ACC112 (cell line): ENCODE results near the gene ZNF154.
A peak's percentile ranks its signal among the peaks of the same experiment; 100 is the strongest.
"Not testable (repeated sequence)": the region's sequence is repeated elsewhere in the genome, so short reads cannot be mapped to it uniquely, and the experiment has no call there.

Experiments used
- H2AFZ ChIP-seq: fragments of 200-600 bp; sonication (generic); one replicate; pipeline ENCODE4 v1.6.0; 2017; ENCODE audit warnings: antibody characterized with exemption, low read length; ENCODE audit not compliant: unreplicated experiment
- H3K27ac ChIP-seq: fragments of 200-600 bp; sonication (generic); 2 replicates; pipeline ENCODE4 v1.5.1; 2014; ENCODE audit warnings: low read depth, mild to moderate bottlenecking, antibody characterized with exemption, low read length, moderate library complexity
- H3K27me3 ChIP-seq: fragments of 200-600 bp; sonication (generic); 2 replicates; pipeline ENCODE4 v1.6.1; 2014; ENCODE audit warnings: mild to moderate bottlenecking, antibody characterized with exemption, low read length, moderate library complexity, mixed read lengths; ENCODE audit not compliant: insufficient read depth
- H3K36me3 ChIP-seq: fragments of 200-600 bp; sonication (generic); 2 replicates; pipeline ENCODE4 v1.6.1; 2016; ENCODE audit warnings: mild to moderate bottlenecking, antibody characterized with exemption, low read length, moderate library complexity, mixed read lengths; ENCODE audit not compliant: insufficient read depth
- H3K4me1 ChIP-seq: fragments of 200-600 bp; sonication (generic); one replicate; pipeline ENCODE4 v1.6.1; 2016; ENCODE audit warnings: low read length, mixed read lengths; ENCODE audit not compliant: insufficient read depth, unreplicated experiment, control insufficient read depth
- H3K4me3 ChIP-seq: fragments of 200-600 bp; sonication (generic); 2 replicates; pipeline ENCODE4 v1.5.1; 2014; ENCODE audit warnings: mild to moderate bottlenecking, low read depth, low read length
- H3K79me2 ChIP-seq: fragments of 200-600 bp; sonication (generic); one replicate; pipeline ENCODE4 v1.6.0; 2016; ENCODE audit warnings: low read length; ENCODE audit not compliant: control insufficient read depth, unreplicated experiment, insufficient read depth

Gene ZNF154

GRCh38 chr19:57708641-57709361 lies at the start of gene ZNF154:
Gene ZNF154, minus strand, starts transcription at chr19:57709204. Its CDS starts 233 bp downstream, at chr19:57708971.
- peaks cover 5% of the 10 kb centered on the region for H3K4me1 ChIP-seq
- H3K36me3 ChIP-seq = peaks cover 5% of the 10 kb centered on the region; the same call in 1 of the 2 replicates
- no peak within 1 kb of the TSS for H3K27ac ChIP-seq
- H3K79me2 ChIP-seq = peaks cover 13% of the 10 kb centered on the region
- H3K27me3 ChIP-seq = no peaks in the 10 kb centered on the region
- peak within 1 kb of the TSS; percentile 88 for H2AFZ ChIP-seq
- H3K4me3 ChIP-seq = peak within 1 kb of the TSS; percentile 91

- Histone ChIP-seq H3K4me1 (no peaks in the 10 kb centered on the region), H3K4me3 (no peak overlapping the region), H3K27me3 (no peaks in the 10 kb centered on the region), H3K27ac (no peak overlapping the region), H2AFZ (no peak overlapping the region), H3K36me3 (peaks cover 44% of the 10 kb centered on the region), H3K79me2 (no peaks in the 10 kb centered on the region)
Measured at GRCh38 chr19:57757941-57758340, 48.9 kb upstream of the ZNF154 start.

DNA sequence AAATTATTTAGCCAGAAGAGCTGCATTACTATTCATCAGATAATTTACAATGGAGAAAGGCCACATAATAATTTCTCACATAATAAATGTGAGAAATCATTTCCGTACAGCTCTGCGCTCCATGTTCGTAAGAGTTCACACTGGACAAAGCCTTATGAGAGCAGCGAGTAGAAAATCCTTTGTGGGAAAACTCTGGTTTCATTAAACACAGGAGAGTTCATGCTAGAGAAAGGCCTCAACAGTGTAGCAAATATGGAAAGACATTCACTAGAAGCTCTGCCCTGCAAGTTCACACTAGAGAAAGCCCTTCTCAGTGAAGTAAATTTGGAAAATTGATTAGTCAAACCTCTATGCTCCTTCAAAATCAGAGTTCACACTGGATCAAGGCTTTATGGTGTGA lies 46.0 kb upstream of the ZNF154 start:
- no peaks in the 10 kb centered on the region for H3K4me1 ChIP-seq
- H3K27ac ChIP-seq = no peak overlapping the region
- no peak overlapping the region for H3K4me3 ChIP-seq
- H2AFZ ChIP-seq = no peak overlapping the region
- H3K27me3 ChIP-seq = no peaks in the 10 kb centered on the region
- H3K79me2 ChIP-seq = peaks cover 7% of the 10 kb centered on the region
- peaks cover 70% of the 10 kb centered on the region for H3K36me3 ChIP-seq

DNA sequence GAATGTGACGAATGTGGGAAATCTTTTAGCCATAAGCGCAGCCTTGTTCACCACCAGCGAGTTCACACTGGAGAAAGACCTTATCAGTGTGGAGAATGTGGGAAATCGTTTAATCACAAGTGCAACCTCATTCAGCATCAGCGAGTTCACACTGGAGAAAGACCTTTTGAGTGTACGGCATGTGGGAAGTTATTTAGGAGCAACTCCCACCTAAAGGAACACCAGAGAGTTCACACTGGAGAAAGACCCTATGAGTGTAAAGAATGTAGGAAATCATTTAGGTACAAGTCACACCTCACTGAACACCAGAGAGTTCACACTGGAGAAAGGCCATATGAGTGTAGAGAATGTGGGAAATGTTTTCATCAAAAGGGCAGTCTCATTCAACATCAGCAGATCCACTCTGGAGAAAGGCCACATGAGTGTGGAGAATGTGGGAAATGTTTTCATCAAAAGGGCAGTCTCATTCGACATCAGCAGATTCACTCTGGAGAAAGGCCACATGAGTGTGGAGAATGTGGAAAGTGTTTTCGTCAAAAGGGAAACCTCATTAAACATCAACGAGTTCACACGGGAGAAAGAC lies 45.2 kb upstream of the ZNF154 start:
- no peaks in the 10 kb centered on the region for H3K4me1 ChIP-seq
- H2AFZ ChIP-seq = no peak overlapping the region
- H3K4me3 ChIP-seq = no peak overlapping the region
- H3K79me2 ChIP-seq = peaks cover 16% of the 10 kb centered on the region
- no peaks in the 10 kb centered on the region for H3K27me3 ChIP-seq
- H3K36me3 ChIP-seq = peaks cover 79% of the 10 kb centered on the region
- H3K27ac ChIP-seq = no peak overlapping the region

DNA sequence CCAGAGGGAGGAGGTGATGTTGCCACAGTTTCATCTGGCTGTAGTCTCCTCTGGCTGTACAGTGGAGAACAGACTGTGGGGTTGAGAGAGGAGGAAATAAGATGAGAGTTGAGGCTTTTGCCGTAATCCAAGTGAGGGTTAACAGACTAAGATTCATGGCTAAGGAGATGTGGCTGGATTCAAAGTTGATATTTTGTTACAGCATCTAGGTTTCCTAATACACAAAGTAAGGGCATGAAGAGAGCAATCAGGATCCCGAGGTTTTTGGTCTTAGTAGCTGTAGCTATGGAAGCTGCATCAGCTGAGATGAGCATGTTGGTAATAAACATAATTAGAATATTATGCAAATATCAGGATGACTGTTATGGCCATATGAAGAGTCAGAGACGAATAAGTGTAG lies 39.0 kb upstream of the ZNF154 start:
- H3K27ac ChIP-seq = no peak overlapping the region
- peaks cover 6% of the 10 kb centered on the region for H3K4me1 ChIP-seq
- no peaks in the 10 kb centered on the region for H3K27me3 ChIP-seq
- no peak overlapping the region for H2AFZ ChIP-seq
- peak overlapping the region; percentile 99 for H3K4me3 ChIP-seq
- peaks cover 48% of the 10 kb centered on the region for H3K36me3 ChIP-seq
- peaks cover 39% of the 10 kb centered on the region for H3K79me2 ChIP-seq

GRCh38 chr19:57747472-57747807 lies 38.4 kb upstream of the ZNF154 start:
- H3K27me3 ChIP-seq = no peaks in the 10 kb centered on the region
- peaks cover 42% of the 10 kb centered on the region for H3K36me3 ChIP-seq
- H3K79me2 ChIP-seq = peaks cover 39% of the 10 kb centered on the region
- H3K4me1 ChIP-seq = peaks cover 6% of the 10 kb centered on the region
- H3K4me3 ChIP-seq = peak overlapping the region; percentile 99
- H2AFZ ChIP-seq = peak overlapping the region; percentile 79
- no peak overlapping the region for H3K27ac ChIP-seq

- 0 out of 2 replicates have a peak within 1 kb of the TSS, but pooled peaks have one; percentile 10 for H3K27ac ChIP-seq
- H3K4me3 ChIP-seq = peak within 1 kb of the TSS; percentile 99
- H2AFZ ChIP-seq = peak within 1 kb of the TSS; percentile 79
- peaks cover 39% of the 10 kb centered on the region for H3K79me2 ChIP-seq
- H3K4me1 ChIP-seq = peaks cover 6% of the 10 kb centered on the region
- peaks cover 37% of the 10 kb centered on the region for H3K36me3 ChIP-seq
- no peaks in the 10 kb centered on the region for H3K27me3 ChIP-seq
Measured at GRCh38 chr19:57746580-57747471, 37.8 kb upstream of the ZNF154 start, which contains the start of gene ZNF776. Gene ZNF776, plus strand, starts transcription at chr19:57746815. Its CDS starts 244 bp downstream, at chr19:57747059.

DNA sequence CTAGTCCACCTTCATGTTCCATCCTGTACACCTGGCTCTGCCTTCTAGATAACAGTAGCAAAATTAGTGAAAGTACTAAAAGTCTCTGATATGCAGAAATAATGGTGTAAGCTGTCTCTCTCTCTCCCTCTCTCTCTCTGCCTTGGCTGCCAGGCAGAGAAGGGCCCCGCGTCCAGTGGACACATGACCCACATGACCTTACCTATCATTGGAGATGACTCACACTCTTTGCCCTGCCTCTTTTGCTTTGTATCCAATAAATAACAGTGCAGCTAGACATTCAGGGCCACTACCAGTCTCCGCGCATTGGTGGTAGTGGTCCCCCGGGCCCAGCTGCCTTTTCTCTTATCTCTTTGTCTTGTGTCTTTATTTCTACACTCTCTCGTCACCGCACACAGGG lies 29.8 kb upstream of the ZNF154 start:
- H3K27ac ChIP-seq, H3K27me3 ChIP-seq, H3K36me3 ChIP-seq, H3K79me2 ChIP-seq, H3K4me1 ChIP-seq, H3K4me3 ChIP-seq, H2AFZ ChIP-seq: not testable (repeated sequence)

DNA sequence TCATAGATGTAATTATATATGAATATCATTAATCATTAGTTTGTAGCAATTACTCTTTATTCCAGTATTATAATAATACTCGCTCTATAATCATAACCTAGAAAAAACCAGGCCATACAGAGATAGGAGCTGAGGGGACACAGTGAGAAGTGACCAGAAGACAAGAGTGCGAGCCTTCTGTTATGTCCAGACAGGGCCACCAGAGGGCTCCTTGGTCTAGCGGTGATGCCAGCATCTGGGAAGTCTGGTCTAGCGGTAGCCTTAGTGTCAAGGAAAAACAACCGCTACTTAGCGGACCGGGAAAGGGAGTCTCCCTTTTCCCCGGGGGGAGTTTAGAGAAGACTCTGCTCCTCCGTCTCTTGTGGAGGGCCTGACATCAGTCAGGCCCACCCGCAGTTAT lies 29.3 kb upstream of the ZNF154 start:
- not testable (repeated sequence) for H3K36me3 ChIP-seq, H3K4me3 ChIP-seq, H2AFZ ChIP-seq, H3K79me2 ChIP-seq, H3K27me3 ChIP-seq, H3K4me1 ChIP-seq, H3K27ac ChIP-seq

- Histone ChIP-seq H3K27me3 (no peaks in the 10 kb centered on the region), H3K36me3 (peaks cover 38% of the 10 kb centered on the region)
Measured at GRCh38 chr19:57720878-57721277, 11.9 kb upstream of the ZNF154 start.

More at GRCh38 chr19:57720878-57721277, 11.9 kb upstream of the ZNF154 start:
- H2AFZ ChIP-seq = no peak overlapping the region
- no peaks in the 10 kb centered on the region for H3K4me1 ChIP-seq
- no peak overlapping the region for H3K27ac ChIP-seq
- no peaks in the 10 kb centered on the region for H3K79me2 ChIP-seq
- no peak overlapping the region for H3K4me3 ChIP-seq
